ENCODE data around the gene PRKCD.

The PRKCD gene

GRCh38 chr3:53156368-53156834, 4.6 kb upstream of the PRKCD start:
- no peak for DNase-seq (ENCODE audit: low read depth)
- no peak overlapping the region for H3K4me3 ChIP-seq (ENCODE audit: low read depth, low read length)
- TF ChIP-seq, protein P1, sequence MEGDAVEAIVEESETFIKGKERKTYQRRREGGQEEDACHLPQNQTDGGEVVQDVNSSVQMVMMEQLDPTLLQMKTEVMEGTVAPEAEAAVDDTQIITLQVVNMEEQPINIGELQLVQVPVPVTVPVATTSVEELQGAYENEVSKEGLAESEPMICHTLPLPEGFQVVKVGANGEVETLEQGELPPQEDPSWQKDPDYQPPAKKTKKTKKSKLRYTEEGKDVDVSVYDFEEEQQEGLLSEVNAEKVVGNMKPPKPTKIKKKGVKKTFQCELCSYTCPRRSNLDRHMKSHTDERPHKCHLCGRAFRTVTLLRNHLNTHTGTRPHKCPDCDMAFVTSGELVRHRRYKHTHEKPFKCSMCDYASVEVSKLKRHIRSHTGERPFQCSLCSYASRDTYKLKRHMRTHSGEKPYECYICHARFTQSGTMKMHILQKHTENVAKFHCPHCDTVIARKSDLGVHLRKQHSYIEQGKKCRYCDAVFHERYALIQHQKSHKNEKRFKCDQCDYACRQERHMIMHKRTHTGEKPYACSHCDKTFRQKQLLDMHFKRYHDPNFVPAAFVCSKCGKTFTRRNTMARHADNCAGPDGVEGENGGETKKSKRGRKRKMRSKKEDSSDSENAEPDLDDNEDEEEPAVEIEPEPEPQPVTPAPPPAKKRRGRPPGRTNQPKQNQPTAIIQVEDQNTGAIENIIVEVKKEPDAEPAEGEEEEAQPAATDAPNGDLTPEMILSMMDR (IDR thresholded peaks at IDR 0.05; ENCODE audit: insufficient read depth, low read depth, low read length, missing control alignments) = no peak

DNA sequence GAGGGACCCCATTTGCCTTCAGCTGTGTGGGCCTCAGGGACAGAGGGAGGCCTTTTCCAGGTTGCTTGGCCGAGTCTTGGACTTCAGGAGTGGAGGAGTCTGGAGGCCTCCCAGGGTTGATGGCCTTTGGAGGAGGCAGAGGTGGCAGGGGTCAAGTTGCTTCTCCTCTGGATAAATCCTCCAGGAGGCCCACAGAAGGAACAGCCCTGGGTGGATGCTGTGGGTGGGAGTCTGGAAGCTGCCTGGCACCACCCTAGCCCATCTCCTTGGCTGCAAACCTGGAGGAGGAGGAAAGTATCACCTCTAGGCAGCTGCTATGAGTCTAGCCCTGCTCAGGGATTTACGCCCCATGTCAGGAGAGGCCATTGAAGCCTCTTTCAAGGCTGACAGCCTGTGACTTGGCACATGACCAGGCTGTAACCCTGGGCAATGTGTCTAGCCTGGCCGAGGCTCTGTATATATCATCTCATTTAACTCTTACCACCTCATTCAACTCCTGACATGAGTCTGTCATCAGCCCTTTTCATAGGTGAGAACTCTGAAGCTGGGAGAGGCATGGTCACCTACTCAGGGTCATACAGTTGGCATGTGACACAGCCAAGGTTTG, 2.9 kb upstream of the PRKCD start:
- no peak overlapping the region for H3K4me3 ChIP-seq (ENCODE audit: low read depth, low read length)
- no peak for DNase-seq (ENCODE audit: low read depth)
- TF ChIP-seq, protein P1 (IDR thresholded peaks at IDR 0.05; ENCODE audit: insufficient read depth, low read depth, low read length, missing control alignments) = no peak

- DNase-seq (ENCODE audit: low read depth) = no peak
- TF ChIP-seq, protein P1 (IDR thresholded peaks at IDR 0.05; ENCODE audit: insufficient read depth, low read depth, low read length, missing control alignments) = no peak
- H3K4me3 ChIP-seq (ENCODE audit: low read depth, low read length) = no peak overlapping the region
Observed at GRCh38 chr3:53158765-53159155, 2.2 kb upstream of the PRKCD start.

DNA sequence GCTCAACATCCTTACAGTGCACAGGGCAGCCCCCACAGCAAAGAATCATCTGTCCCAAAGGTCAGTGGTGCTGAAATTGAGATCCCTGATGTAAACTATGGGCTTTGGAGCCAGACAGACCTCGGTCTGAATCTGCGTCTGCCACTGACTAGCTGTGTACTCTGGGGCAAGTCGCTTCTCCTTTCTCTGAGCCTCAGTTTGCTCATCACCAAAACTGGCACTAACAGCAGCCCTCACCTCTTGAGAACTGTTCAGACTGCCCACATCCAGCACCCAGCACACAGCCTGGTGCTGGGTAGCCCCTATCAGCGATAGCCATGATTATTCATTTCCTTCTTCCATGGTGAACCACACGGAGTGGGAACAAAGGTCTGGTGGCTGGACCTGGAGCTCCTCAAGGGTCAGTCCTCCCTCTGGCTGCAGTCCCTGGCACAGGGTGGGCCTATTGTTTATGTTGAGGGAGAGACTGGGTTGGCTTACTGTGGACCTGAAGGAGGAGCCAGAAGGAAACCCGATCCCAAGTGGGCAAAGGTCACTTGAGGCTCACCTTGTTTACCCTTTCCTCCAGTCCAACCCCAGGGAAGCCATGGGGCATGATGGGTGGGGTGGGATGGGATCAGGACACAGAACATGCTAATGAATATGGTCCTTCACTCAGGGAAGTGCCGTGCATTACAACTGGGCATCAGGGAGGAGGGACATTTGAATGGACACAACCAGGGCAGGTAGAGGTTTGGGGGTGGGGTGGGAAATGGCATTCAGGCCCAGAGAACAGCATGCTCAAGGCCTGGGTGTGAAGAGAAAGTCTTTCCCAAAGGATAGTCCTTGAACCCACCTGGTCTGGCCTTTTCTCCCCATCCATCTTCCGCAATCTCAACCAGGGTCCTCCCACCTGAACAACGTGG, 1.6 kb upstream of the PRKCD start:
- TF ChIP-seq, protein P1 (IDR thresholded peaks at IDR 0.05; ENCODE audit: insufficient read depth, low read depth, low read length, missing control alignments) = no peak
- DNase-seq (ENCODE audit: low read depth) = no peak
- H3K4me3 ChIP-seq (ENCODE audit: low read depth, low read length) = no peak overlapping the region

GRCh38 chr3:53160061-53160659, 849 bp upstream of the PRKCD start:
- no peak for DNase-seq (ENCODE audit: low read depth)
- TF ChIP-seq, protein P1 (IDR thresholded peaks at IDR 0.05; ENCODE audit: insufficient read depth, low read depth, low read length, missing control alignments) = no peak
- peak overlapping the region; percentile 75 for H3K4me3 ChIP-seq (ENCODE audit: low read depth, low read length)

DNA sequence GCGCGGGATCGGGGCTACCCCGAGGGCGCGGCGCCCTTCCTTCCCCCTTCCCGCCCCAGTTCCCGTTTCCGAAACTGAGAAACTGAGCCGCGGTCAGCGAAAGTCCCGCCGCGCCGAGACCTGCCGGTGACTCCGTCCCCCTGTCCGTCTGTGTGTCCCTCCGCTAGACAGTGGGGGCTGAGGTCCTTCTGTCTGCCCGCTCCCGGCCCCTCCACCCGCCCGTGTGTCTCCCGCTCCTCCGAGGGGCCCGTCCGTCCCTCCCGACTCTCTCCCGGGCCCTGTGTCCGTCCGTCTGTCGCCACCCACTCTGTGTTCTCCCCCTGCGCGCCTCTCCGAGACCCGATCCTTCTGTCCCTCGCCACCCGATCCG, 426 bp downstream of the PRKCD start:
- H3K4me3 ChIP-seq (ENCODE audit: low read depth, low read length) = peak overlapping the region; percentile 89
- TF ChIP-seq, protein P1 (IDR thresholded peaks at IDR 0.05; ENCODE audit: insufficient read depth, low read depth, low read length, missing control alignments) = no peak
- peak; percentile 50 for DNase-seq (ENCODE audit: low read depth)

All from GM12865 (cell line).